Endometrial microvascular endothelial cells (primary cell): ENCODE results near the gene CATSPERE. TPM values are rescaled to one million over a fixed set of nuclear protein-coding genes. Genes with fewer than 3 reads are reported as not detected.
"Not testable (repeated sequence)": the region's sequence is repeated elsewhere in the genome, so short reads cannot be mapped to it uniquely, and the experiment has no call there.

Source experiments
- in situ Hi-C: cut with HindIII; loops from 2 replicates; pipeline ENCODE4 v1.10.0; 2017; ENCODE audit warnings: low sequenced_read_pairs, low pct_unique_long_range_greater_than_20kb; ENCODE audit errors: inconsistent ontology term
- total RNA-seq: library from RNA; depleted of rRNA; stranded (reverse); fragments of >200 nt; gene quantifications from one replicate; pipeline ENCODE4 v1.2.3, GENCODE V29; 2015; ENCODE audit errors: inconsistent ontology term

The CATSPERE gene
- total RNA-seq, 1 donor from 2014 or later: 0.19 TPM

DNA sequence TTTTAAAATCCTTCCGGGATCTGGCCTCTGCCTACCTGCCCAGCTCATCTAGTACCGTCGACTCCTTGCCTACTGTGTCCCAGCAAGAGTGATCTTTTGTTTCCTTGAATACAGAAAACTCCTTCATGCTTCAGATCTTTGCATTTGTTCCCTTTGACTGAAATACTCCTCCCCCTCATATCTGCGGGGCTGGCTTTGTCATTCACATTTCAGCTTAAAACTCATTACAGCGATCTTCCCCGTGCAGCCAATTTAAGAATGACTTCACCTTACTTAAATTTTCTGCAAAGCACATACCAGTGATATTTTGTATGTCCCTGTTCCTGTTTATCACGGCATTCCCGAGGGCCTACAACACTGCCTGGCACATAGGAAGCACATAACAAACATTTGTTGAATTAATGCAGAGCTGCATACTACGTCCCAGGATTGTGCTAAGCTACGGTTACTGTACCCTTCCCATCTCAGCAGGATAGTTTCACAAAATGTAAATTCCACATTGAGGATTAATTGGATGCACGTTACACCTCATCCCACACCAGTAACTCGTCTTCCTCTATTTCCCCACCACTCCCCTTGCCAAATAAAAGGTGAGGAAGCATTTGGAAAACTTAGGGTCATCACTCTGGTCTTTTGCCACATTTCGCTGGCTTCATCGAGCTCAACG is 191.0 kb downstream of the CATSPERE start:
- in situ Hi-C loops: no loop called here

DNA sequence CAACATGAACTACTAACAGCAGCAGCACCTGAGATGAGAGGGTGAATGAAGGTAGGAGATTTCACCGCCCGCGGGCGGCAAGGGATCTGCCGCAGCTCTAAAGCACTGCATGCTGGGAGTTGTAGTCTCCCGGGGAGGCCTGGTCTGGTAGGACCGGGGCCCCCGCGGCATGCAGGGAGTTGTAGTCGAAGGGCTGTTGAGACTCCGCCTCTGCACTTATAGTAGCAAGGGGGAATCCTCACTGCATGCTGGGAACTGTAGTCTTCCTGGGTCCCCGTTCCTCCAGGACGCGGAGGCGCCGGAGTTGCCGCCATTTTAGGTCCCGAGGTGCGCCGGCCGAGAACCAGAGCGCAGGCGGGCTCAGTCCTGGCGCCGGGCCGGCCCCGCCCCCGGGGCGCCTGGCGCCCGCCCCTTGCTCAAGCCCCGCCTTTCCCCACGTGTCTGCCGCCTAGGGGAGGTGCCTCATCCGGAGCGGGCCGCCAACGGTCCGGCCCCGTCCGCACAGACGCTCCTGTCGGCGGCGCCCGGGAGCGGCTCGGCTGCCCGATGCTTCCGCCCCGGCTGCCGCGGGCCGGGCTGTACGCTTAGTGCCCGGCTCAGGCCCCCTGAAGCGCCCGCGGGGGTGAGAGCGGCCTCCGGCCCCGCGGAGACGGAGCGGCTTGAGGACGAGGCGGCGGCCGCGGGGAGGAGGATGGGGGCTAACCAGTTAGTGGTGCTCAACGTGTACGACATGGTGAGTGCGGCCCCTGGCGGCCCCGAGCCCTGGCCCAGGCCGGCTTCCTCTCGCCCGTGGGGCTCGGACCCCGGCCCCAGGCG is 191.8 kb downstream of the CATSPERE start, which contains the start of gene DESI2:
TSS of gene DESI2 (plus strand) at position 504 of the 816 bp plus-strand sequence. CDS start at position 692, 188 bp downstream.
- in situ Hi-C loops: no loop called here

DNA sequence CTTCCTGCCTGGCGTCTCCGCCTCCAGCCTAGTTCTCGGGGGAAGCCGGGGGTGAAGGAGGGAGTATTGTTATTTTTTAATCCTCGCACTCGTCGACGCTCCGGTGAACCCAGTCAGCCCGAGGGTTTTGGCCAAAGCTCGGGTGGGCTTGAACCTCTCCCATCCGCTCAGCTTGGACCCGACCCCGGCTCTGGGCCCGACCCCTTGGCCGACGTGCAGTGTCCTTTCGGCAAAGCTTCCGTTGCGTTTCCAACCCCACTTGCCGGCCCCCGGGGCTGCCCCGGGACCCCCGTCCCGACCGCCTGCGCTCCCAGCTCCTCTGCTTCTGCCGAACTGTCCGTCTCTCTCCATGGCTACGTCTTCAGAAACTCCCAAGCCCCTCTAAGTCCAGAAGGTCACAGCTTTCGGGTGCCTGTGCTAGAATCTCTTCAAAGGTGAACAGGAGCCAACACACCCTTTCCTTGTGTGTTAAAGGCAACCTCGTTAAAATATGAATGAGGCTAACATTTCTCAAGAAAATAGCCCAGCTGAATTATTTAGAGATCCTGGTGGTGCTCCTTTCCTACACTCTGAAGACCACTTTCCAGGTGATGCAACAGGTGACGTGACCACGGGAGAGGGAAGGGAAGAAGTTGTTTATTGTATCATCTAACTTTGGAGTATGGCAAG is 192.5 kb downstream of the CATSPERE start:
- in situ Hi-C loops: no loop called here

DNA sequence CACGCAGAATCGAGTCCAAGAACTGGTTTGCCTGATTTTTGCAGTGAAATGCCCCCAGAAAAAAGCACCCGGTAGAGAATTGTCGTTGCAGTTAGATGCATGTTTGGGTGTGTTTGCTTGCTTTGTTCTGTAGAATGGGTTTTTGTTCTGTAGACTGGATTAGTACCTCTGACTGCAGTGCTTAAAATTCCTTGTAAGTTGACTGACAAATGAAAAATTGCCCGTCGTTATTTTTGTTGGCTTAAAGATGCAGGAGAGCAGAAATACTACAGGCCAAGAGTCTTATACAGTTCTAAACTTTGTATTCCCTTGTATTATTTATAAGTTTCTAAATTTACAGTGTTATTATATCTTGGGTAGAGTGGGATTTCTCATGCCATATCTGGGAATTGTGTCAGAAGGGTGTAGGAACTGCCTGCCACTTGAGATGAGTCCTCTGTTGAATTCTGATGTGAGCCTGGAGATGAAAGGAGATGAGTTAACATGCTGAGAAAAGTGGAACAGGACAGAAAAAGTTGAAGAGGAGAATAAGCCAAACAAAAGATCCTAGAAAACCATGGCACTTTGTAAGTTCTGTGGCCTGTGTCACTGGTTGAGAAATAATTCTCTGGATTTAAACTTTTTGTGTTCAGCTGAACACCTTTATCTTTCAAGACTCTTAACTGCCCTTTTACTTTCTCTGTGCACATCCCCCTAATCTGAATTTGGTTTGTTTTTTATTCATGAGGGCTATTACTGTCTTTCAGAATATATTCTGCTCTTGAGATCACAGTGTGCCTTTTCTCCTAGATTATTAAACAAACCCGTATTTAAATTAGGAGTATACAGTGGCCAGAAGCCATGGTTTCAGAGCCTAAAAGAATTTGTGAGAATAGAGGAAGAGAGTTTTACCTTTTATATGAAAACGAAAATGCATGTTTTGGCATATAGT is 193.3 kb downstream of the CATSPERE start:
- in situ Hi-C loops: no loop called here

DNA sequence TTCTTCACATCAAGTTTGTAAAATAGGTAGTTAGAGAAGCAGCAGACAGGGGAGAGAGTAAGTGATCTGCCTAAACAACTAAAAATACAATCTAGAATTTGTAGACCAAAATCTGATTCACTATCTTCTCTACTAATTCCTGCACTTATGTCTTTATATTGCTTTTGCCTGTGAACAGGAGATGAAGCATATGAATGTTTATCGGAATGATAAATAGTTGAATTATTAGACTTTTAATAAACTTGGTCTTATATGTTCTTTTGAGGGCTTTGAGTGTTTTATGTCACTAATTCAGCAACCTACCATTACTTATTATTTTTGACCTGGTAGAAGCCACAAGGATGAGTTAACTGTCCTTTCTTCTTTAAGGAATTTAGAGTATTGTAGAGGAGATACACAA is 194.1 kb downstream of the CATSPERE start:
- in situ Hi-C loops: no loop called here

DNA sequence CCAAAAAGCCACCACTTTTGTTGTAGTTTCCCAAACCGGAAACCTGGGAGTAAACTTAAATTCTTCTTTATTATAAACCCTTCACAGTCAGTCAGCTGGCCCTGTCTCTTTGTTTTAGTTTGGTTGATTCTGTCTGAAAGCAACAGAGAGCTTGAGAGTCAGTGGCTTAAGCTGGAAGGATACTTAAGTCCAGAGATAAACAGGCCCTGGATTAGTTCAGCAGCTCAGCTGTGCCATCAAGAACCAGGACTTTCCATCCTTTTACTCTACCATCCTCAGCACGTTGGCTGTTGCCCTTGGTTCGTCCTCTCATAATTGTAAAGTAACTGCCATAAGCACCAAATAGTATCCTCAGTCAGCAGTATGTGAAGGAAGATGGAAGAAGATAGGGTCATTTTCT is 196.3 kb downstream of the CATSPERE start:
- in situ Hi-C loops: no loop called here

DNA sequence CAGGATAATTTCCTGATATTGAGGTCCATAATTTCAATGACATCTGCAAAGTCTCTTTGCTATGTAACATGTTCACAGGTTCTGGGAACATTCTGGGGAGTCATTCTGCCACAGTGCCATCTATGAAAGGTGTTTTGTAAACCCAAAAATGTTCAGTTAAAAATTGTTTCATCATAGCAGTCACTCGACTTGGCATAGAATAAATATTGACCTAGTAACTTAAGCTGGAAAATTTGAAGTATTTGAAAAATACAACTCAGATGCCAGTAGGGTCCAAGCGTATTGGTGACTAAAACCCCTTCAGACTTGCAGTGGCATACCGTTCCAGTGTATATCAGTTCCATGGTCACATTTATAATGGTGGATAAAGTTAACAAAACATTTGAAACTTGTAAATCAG is 198.6 kb downstream of the CATSPERE start:
- in situ Hi-C loops: no loop called here

DNA sequence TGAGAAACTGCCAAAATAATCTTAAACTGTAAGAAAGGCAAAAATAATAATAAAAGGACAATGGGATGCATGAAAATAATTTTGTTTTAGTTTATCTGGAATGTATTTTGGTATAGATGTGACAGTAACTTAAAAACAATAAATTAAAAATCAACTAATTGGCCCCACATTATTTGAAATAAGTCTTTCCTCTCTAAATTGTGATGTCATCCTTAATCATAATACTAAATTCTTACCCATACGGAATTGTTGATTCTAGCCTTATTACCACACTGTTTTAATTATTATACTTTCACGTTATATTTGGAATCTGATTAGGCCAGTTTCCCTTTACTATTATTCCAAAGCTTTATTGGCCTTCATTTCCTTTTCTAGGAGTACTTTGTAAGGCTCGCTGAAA is 199.5 kb downstream of the CATSPERE start:
- in situ Hi-C loops: no loop called here

DNA sequence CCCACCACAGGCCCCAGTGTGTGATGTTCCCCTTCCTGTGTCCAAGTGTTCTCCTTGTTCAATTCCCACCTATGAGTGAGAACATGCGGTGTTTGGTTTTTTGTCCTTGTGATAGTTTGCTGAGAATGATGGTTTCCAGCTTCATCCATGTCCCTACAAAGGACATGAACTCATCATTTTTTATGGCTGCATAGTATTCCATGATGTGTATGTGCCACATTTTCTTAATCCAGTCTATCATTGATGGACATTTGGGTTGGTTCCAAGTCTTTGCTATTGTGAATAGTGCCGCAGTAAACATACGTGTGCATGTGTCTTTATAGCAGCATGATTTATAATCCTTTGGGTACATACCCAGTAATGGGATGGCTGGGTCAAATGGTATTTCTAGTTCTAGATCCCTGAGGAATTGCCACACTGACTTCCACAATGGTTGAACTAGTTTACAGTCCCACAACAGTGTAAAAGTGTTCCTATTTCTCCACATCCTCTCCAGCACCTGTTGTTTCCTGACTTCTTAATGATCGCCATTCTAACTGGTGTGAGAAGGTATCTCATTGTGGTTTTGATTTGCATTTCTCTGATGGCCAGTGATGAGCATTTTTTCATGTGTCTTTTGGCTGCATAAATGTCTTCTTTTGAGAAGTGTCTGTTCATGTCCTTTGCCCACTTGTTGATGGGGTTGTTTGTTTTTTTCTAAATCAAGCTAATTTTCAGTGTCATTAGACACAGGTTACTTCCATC is 200.7 kb downstream of the CATSPERE start:
- in situ Hi-C loops: not testable (repeated sequence)

DNA sequence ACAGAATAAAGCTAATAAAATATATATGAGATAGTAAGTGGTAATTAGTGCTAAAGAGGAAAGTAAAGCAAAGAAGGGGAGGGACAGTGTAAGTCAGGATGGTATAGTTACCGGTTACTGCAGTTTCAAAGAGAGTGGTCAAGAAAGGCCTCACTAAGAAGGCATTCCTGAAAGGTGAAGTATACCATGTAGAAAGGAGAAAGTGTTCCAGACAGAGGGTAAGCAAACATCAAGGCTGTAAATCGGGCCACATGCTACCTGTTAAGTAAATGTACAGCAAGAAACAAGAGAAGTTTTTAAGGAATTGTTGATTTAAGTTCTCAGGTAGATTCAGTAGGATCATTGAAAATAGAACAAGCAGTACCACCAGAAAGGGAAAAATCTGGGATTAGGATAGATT is 201.5 kb downstream of the CATSPERE start:
- in situ Hi-C loops: no loop called here

DNA sequence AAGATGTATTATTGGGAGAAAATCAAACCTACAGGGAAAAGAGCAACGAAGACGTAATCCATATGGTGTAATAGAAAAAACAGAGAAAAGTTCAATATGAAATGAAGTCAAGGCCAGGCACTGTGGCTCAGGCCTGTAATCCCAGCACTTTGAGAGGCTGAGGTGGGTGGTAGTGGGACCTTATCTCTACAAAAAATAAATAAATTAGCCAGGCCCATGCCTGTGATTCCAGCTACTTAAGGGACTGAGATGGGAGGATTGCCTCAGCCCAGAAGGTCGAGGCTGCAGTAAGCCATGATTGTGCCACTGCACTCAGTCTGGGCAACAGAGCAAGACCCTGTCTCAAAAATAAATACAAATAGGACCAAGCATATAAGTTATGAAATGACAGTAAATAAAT is 203.3 kb downstream of the CATSPERE start:
- in situ Hi-C loops: no loop called here

DNA sequence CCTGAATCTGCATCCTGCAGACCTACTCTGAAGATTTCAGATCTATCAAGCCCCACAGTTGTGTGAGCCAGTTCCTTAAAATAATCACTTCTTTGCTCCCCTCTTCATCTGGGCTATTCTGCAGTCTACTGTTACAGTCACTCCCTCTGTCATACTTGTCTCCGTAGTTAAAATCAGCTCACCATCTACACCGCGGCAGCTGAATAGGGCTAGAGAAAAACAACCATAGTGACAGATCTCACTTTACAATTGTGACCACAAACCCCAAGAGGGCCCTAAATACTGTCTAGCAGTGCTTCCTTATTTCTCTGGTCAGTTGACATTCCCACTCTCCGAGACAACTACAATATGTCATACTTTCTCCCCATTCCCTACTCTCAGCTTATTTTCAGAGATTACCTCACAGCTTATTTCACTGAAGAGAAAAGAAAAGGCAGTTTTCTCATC is 204.7 kb downstream of the CATSPERE start:
- in situ Hi-C loops: no loop called here

DNA sequence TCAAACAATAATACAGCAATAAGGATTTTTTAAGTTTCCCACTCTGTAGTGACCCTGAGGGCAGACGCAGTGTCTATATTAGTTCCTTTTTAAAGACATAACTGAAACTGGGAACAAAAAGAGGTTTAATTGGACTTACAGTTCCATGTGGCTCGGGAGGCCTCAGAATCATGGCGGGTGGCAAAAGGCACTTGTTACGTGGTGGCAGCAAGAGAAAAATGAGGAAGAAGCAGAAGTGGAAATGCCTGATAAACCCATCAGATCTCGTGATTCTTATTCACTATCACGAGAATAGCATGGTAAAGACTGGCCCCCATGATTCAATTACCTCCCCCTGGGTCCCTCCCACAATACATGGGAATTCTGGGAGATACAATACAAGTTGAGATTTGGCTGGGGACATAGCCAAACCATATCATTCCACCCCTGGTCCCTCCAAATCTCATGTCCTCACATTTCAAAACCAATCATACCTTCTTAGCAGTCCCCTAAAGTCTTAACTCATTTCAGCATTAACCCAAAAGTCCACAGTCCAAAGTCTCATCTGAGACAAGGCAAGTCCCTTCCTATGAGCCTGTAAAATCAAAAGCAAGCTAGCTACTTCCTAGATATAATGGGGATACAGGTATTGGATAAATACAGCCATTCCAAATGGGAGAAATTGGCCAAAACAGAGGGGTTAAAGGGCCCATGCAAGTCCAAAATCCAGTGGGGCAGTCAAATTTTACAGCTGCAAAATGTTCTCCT is 205.8 kb downstream of the CATSPERE start:
- in situ Hi-C loops: not testable (repeated sequence)

DNA sequence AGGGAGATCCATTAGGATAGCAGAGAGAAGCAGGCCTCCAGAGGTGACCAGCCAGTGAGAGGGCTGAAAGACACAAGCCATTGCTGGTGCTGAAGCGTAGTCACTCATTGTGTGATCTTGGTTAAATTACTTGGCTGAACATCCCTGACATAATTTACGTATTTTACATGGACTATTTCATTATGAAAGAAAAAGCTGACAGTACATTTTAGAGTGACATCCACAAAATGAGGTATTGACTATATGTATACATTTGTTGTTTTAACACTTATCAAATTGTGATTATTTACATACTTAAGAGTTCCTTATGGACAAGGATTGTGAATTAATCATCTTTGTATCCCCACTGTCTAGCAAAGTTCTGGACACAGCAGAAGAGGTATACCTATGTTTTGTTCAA is 206.7 kb downstream of the CATSPERE start:
- in situ Hi-C loops: no loop called here

DNA sequence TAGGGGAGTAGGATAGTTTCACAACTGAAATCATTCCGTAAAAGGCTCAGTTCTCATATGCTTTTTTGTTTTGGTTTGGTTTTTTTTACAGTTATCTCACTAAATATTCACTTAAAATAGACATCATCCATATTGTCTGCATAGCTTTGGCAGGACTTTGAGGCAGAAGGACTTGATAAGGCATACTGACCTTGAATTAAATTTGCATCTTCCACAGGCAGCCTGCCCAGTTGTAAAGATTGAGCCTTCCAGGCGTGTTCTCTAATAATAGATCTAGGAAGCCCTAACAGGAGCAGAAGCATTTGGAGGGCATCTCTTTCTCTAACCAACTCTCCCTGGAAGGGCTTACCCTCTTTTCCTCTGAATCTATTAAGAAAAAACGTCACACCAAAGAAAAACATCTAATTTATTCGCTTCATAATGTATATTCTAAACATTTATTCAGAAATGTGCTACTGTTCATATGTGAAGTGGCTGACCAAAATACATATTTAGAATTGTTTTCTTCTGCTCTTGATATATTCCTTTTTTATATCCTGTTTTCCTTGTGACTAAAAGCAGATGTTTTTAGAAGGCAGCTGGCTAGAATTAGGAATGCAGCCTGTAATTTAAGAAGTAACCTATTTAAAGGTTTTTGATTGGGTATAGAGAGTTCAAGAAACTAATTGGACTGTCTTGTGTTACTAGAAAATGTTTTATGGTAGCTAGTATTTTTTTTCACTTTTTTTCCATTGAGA is 212.0 kb downstream of the CATSPERE start:
- in situ Hi-C loops: no loop called here

DNA sequence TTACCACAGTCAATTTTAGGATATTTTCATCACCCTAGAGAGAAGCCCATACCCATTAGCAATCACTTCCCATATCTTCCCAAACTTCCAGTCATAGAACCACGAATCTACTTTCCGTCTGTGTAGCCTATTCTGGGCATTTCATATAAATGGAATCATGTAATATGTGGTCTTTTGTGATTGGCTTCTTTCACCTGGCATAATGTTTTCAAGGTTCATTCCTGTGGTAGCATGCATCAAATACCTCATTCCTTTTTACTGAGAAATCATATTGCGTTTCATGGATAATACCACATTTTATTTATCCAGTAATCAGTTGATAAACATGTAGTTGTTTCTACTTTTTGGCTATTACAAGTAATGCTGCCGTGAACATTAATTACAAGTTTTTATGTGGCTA is 213.4 kb downstream of the CATSPERE start:
- in situ Hi-C loops: no loop called here

DNA sequence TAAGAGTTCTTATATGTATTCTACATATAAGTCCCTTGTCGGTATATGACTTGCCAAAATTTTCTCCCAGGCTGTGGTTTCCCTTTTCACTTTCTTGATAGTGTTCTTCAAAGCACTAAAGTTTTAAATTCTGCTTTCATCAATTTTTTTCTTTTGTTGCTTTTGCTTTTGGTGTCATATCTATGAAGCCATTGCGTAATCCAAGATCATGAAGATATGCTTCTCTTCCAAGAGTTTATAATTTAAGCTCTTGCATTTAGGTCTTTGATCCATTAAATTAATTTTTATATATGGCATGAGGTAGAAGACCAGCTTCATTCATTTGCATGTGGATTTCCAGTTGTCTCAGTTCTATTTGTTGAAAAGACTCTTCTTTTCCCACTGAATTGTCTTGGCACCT is 214.1 kb downstream of the CATSPERE start:
- in situ Hi-C loops: no loop called here
